SK-N-MC (cell line): Measurements from ENCODE around the gene NAV3.
"Not testable (repeated sequence)": the region's sequence is repeated elsewhere in the genome, so short reads cannot be mapped to it uniquely, and the experiment has no call there.

Experiments used
- EZH2 ChIP-seq: fragments of 200-600 bp; sonication (generic); IDR thresholded peaks from one replicate; pipeline ENCODE4 v1.6.1; 2017; ENCODE audit warnings: antibody characterized with exemption
- POLR2AphosphoS5 ChIP-seq: IDR thresholded peaks from 2 replicates; pipeline ENCODE4 v1.6.1; 2012; ENCODE audit warnings: mild to moderate bottlenecking, low read depth, low read length, borderline replicate concordance

DNA sequence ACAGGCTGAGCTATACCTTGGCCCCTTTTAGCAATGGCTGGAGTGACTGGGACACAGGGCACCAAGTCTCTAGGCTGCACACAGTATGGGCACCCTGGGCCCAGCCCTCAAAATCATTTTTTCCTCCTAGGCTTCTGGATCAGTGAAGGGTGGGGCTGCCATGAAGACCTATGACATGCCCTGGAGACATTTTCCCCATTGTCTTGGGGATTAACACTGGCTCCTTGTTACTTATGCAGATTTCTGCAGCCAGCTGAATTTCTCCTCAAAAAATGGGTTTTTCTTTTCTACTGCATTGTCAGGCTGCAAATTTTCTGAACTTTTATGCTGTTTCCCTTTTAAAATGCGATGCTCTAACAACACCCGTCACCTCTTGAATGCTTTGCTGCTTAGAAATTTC lies 272.1 kb downstream of the NAV3 start:
- TF ChIP-seq POLR2AphosphoS5, EZH2: not testable (repeated sequence)
